Measurements from ENCODE around the gene ZNF45.
"Not testable (repeated sequence)": the region's sequence is repeated elsewhere in the genome, so short reads cannot be mapped to it uniquely, and the experiment has no call there.

The ZNF45 gene

DNA sequence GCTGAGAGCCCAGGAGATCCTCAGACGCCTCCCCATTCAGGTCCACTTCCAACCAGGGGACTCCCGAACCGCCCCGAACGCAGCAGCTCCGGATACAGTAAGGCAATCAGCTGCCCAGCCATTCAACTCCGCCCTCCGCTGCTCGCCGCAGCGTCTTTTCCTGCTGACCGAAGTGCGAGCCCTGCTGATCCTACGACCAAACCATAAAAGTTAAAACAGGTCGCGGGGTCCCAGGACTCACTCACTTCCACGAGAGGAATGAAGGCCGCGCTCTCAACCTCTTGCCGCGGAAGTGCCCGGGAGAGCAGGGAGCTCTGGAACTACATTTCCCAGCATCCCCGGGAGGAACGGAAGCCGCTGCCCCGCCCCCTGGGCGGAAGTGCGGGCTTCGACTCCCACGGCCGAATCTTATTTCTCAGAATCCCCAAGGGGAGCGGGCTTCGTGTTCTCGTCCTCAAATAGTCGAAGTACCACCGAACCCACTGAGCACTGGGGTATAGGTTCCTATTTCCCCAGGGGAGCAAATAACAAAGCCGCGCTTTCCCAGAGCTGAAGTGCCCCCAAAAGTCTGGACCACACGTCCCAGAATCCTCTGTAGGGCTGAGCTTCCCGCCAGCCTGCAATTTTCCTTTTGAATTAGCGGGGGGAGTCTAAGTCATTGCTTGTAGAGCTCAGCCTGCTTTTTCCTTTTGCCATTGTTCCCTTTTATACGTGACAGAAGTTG lies at the start of gene ZNF45:
TSS of gene ZNF45 (minus strand) at position 298 of the 724 bp plus-strand sequence. CDS start 13,097 bp downstream, outside the sequence.
- DNase-seq = peak; percentile 77

DNA sequence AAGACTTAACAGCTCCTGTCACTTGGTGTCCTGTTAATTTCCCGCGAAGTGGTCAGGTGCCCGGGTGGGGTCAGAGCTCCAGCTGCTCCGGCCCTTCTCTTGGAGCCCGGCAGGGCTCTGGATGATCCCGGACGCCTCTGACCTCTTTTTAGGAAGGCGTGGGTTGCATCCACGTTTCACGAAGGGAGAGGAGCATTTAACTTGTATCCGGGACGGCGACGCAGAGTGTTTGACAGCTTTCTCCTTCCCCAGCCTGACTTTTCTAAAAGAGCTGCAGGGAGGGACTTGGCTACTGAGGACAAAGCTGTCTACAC lies 49.6 kb upstream of the ZNF45 start:
- no peak for DNase-seq

DNA sequence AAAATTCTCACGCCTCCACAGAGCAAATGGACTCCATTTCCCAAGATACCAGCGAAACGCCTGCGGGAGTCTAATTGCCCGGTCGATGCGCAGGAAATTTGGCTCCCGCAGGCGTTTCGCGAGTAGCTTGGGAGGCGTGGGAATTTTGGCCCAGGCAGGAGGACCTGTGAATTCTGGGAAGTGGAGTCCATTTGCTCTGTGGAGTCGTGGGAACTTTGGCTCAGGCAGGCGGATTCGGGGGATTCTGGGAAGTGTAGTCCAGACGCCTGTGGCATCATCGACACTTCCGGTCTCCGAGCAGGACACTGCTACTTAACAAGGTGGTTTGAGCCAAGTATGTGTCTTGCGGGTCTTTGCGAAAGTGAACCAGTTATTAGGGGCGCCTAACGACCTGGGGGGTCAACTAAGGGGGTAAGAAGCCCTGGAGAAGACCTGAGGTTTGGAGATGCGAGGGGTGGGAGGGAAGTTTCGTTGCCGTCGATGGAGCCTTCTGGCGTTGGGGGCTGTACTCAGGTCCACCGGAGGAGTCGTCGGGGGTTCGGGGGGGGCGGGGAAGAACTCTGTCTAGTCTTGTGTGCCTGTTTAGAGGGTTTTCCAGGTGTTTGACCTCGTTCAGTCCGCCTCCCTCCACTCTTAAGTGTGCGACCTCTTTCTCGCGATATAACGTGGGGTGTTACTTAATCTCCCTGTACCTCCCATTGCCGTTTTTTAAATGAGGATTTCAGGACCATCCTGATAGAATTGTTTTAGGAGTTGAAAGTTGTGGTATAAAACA lies 49.0 kb upstream of the ZNF45 start, which contains the start of gene ZNF155:
TSS of gene ZNF155 (plus strand) at position 277 of the 775 bp plus-strand sequence. CDS start 4,356 bp downstream, outside the sequence.
- DNase-seq = peak; percentile 93

DNA sequence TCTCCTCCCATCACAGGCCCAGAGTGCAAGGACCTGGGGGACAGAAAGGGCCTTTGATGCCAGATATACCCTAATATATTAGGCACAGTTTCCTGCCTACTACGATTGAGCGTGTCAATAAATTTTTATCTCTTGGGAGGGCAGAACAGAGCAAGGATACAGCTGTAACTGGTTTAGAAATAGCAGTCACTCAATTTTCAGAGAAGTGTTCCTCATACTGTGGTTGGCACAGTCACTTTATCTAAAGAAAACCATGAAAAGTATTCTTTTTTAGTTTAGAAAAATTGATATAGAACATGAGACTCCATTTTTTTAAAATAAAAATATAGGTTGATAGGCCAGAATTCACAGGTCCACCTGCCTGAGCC lies 48.4 kb upstream of the ZNF45 start:
- DNase-seq = no peak

DNA sequence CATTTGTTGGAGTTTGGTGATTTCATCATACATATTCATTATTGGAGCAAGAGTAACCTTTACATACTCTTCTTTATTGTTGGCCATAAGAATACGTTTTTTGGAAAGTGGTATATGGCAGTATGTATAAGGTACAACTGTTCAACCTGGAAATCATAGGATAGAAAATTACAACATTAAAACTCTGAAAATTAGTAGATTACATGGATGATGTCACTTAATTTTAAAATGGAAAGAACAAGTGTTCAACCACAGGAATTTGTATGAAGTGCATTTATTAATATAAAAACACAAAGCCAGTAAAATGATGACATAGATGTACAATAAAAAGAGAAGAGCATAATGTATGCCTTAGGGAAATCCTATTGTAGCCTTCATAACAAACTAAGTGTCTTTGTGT lies 41.6 kb upstream of the ZNF45 start:
- no peak for DNase-seq

DNA sequence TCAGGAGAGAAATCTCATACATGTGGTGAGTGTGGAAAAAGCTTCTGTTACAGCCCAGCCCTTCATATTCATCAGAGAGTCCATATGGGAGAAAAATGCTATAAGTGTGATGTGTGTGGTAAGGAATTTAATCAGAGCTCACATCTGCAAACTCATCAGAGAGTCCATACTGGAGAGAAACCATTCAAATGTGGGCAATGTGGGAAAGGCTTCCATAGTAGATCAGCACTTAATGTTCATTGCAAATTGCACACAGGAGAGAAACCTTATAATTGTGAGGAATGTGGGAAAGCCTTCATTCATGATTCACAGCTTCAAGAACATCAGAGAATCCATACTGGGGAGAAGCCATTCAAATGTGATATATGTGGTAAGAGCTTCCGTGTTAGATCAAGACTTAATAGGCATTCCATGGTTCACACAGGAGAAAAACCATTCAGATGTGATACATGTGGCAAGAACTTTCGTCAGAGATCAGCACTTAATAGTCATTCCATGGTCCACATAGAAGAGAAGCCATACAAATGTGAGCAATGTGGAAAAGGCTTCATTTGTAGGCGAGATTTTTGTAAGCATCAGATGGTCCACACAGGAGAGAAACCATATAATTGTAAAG lies 31.1 kb upstream of the ZNF45 start:
- no peak for DNase-seq

DNA sequence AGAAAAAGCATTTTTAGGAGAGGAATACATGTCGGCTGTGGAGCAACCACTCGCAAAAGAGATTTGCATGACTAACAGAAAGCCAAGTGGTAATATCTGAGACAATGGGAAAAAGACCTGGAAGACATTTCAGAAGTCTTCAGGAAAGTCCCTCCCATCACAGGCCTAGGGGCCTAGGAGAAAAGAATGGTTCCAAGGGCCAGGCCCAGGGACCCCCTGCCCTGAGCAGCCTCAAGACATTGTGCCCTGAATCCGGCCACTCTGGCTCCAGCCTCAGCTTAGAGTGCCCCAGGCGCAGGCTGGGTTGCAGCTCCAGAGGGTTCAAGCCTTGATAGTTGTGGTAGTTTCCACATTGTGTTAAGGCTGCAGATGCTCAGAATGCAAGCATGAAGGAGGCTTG lies 25.3 kb upstream of the ZNF45 start:
- no peak for DNase-seq

DNA sequence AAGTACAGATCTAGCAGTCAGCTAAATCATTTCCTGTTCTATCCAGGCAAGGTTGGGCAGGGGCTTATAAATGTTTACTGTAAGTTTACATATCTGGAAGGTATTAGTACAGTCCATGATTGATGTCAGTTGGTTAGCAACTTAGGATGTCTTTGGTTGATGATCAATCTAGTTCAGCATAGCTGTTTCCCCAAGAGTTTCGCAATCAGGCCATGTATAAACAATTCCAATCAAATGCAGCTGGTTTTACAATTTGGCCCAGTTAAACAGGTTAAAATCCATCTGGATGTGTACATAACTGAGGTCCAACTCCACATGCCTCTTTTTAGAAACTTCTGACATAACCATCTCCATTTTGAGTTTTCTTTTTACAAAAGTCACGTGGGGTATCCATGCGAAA lies 22.8 kb upstream of the ZNF45 start:
- no peak for DNase-seq

DNA sequence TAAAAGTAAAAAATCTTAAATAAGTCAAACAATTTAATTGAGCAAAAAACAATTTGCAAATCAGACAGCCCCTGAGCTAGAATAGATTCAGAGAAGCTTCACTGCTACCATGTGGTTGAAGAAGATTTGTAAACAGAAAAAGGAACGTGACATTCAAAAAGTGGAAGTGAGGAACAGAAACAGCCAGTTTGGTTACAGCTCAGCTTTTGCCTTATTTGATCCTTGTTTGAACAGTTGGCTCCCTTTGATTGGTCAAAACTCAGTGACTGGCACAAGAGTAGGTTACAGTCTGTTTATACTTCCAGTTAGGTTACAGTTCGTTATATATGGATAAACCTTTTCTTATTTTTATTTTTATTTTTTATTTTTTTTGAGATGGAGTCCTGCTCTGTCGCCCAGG lies 21.7 kb upstream of the ZNF45 start:
- no peak for DNase-seq

DNA sequence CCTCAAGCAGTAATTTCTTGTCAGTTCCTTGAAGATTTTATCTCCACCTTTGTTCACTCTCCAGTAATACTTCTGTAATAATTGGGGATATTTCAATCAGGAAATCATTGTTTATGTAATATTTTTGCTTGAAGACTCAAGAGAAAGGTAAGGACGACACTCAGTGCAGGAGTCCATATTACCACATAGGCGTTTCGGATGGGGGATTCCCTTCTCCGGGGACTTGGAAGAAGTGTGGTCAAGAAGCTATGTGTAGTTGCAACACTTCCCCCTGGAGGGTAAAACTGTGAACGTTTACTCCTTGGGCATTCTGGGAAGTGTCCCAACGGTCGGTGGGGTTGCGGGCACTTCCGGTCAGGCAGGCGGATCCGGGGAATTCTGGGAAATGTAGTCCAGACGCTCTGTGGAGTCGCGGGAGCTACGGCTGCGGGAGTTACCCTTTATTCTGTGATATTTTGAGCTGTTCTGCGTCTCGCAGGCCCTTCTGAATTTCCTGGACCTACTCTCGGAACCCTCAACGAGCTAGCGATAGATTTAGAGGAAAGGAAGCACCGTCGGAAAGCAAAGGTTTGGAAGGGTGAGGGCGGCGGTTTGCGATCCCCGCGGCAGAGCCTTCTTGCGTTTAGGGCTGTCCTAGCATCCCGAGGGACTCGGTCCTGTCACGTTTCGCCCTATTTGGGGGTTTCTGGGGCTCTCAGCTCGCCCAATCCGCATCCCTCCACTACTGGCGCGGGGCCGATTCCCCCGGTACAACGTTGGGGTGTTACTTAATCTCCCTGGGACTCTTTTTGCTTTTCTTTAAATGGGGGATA lies 16.0 kb upstream of the ZNF45 start, which contains the start of gene ZNF221:
TSS of gene ZNF221 (plus strand) at position 395 of the 812 bp plus-strand sequence. CDS start 11,499 bp downstream, outside the sequence.
- peak; percentile 78 for DNase-seq

DNA sequence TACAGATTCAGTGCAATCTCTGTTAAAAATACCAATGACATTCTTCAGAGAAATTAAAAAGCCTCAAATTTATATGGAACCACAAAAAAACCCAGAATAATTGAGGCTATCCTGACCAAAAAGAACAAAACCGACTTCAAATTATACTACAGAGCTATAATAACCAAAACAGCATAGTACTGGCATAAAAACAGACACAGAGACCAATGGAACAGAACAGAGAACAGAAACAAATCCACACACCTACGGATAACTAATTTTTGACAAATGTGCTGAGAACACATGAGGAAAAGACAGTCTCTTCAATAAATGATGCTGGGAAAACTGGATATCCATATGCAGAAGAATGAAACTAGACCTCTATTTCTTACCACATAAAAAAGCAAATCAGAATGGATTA lies 14.7 kb upstream of the ZNF45 start:
- not testable (repeated sequence) for DNase-seq

DNA sequence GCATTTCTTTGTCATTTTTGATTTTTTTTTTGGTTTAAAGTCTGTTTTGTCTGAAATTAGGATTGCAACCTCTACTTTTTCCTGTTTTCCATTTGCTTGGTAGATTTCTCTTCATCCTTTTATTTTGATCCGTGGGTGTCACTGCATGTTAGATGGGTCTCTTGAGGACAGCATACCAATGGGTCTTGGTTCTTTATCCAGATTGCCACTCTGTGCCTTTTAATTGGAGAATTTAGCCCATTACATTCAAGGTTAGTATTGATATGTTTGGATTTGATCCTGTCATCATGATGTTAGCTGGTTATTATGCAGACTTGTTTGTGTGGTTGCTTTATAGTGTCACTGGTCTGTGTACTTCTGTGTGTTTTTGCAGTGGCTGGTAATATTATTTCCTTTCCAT lies 12.3 kb upstream of the ZNF45 start:
- DNase-seq = not testable (repeated sequence)

DNA sequence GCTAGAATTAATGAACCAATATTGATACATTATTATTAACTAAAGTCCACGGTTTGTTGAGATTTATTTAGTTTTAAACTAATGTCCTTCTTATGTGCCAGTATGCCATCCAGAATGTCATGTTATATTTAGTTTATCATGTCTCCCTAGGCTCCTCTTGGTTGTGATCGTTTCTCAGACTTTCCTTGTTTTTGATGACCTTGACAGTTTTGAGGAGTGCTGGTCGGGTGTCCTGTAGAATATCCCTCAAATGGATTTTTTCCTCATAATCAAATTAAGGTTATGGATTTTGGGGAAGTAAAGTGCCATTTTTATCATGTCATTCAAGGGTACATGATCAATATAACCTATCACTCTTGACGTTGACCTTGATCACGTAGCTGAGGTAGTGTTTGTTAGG lies 6.1 kb upstream of the ZNF45 start:
- no peak for DNase-seq

DNA sequence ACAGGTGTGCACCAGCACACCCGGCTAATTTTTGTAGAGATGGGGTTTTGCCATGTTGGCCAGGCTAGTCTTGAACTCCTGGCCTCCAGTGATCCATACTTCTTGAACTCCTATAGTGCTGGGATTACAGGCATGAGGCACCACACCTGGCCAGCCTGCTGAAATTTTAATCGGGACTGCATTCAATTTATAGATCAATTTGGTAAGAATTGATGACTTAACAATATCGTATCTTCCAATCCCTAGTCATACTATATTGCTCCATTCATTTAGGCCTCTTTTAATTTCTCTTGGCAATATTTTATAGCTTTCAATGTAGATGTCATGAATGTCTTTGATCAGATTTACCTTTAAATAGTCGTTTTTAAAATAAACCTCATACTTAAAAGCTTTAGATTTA lies 5.6 kb upstream of the ZNF45 start:
- DNase-seq = no peak

DNA sequence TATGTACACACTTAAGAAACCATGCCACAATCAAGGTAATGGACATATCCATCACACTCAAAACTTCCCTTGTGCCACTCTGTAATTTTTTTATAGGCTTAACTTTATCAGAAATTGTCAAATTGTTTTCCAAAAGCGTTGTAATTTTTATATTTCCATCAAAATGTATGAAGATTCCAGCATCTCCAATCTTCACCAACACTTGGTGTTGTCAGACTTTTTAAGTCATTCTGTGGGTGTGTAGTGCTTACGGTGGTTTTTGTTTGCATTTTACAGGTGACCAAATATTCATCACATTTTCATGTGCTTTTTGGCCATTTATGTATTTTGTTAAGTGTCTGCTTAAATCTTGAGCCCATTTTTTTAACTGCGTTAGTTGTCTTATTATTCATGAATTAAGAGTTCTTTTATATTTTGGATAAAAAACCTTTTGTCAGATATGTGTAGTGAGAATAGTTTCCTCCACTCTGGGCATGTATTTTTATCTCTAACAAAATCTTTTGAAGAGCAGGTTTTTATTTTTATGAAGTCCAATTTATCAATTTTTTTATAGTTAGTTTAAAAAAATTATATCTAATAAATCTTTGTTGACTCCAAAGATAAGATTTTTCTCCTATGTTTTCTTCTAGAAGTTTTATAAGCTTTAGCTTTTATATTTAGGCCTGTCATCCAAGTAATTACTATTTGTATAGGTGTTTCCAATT lies 4.6 kb upstream of the ZNF45 start:
- DNase-seq = no peak

DNA sequence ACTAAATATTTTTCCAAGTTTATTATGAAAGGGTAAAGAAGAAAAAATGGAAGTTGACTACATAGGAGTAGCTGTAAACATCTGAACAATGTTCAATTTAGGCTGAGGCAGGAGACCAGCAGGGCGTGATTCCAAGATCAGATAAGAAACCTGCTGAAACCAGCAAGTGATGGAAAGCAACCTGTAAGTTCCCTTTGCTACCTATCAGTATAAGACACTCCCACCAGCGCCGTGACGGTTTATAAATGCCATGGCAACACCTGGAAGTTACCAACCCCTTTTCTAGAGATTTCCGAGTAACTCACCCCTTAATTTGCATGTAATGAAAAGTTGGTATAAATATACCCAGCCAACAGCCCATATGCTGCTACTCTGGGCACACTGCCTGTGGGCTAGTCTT lies 1.1 kb upstream of the ZNF45 start:
- no peak for DNase-seq

DNA sequence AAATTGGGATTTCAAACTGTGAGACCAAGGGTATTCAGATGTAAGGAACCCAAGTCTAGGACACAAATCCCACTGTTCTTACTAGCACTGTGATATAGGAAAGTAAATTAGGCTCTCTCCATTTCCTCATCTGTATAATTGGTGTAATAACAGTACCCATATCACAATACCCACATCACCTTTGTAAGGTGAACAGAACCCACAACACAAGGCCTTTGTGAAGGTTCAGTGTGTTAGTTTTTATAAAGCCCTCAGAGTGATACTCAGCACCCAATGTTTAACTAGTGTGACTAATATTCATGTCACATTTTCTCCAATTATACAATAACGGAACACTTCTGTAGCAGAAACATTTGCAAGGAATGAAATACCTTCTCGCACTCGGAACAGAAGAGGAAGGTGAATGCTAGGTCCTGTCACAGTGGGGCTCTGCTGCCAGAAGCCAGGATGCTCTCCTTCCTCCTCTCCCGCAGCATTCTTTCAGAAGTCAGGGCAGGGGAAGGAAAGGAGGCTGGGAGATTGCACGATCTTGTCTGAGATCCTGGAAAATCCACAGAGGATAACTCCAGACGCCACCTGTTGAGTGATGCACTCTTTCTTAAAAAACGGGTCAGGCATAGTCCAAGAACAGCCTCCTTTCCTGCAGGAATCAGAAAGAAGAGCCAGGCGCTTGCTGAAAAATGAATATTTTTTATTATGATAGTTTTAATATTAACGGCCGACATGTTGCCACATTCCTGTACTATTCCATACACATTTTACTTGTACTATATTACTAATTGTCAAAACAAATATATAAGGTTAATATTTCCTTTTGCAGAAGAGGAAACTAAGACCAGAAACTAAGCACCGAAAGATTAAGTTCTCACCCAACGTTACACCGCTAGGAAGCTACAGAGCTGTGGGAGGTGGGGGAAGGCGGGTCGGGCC lies 762 bp downstream of the ZNF45 start:
- no peak for DNase-seq

DNA sequence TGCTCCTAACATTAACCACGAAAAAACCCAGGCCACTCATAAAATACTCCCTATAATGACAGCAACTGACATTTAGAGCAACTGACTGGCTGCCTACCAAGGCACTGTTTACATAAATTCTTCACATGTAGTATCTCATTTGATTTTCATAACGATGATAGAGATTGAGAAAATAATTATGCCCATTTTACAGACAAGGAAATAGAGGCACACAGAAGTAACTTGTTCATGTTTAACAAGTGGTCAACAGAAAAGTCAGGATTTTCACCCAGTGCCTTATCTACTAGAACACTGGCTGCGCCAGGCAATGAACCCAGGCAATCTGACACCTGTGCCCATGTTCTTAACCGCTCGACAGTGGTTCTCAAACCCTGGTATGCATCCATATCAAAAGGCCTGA lies 6.3 kb downstream of the ZNF45 start:
- DNase-seq = no peak

DNA sequence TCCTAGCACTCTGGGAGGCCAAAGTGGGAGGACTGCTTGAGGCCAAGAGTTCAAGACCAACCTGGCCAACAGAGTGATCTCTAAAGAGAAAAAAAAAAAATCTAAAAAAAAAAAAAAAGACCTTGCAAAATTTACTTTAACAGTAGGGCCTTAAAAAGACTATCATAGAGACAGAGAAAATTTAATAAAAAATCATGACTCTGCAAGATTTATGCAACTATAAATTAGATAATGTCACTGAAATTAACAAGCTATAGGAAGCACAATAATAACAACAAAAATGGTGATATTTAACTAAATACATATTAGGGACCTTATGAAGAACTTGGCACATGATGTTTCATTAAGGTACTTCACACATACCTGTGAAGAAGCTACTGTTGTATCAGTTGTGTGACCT lies 11.2 kb downstream of the ZNF45 start:
- DNase-seq = no peak

DNA sequence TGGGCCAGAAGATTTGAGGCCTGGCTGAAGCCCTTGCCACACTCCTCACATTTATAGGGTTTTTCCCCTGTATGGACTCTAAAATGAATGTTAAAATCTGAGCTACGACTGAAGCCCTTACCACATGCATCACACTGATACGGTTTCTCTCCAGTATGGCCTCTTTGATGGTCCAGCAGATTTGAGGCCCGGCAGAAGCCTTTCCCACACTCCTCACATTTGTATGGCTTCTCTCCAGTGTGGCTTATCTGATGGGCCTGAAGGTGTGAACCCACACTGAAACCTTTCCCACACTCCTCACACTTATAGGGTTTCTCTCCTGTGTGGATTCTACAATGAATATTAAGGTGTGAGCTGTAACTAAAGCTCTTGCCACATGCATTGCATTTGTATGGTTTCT lies 21.0 kb downstream of the ZNF45 start:
- DNase-seq = no peak

DNA sequence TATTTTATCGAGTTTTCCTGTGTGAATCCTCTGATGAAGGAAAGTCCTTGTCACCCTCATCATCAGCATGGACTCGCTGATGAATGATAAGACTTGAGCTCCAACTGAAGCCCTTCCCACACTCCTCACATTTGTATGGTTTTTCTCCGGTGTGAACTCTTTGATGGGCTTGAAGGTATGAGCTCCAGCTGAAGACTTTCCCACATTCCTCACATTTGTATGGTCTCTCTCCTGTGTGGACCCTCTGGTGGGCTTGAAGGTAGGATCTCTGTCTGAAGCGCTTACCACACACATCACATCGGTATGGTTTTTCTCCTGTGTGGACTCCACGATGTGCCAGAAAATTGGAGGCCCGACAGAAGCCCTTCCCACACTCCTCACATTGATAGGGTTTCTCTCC lies 21.7 kb downstream of the ZNF45 start:
- DNase-seq = no peak
